Keratinocyte (primary cell): ENCODE results near the gene RAB4B. TPM values are rescaled to one million over a fixed set of nuclear protein-coding genes. Genes with fewer than 3 reads are reported as not detected.

Experiments
- DNase-seq: peaks from one replicate; pipeline ENCODE4 v3.0.0-alpha.2; 2011; ENCODE audit warnings: low read depth, missing footprints, low spot score
- FAIRE-seq: peaks from 2 replicates; lab custom pipeline; 2011; peaks lifted over from hg19 to GRCh38; lab: Jason Lieb, UNC
- H2AFZ ChIP-seq: 2 replicates; pipeline ENCODE4 v1.6.0; 2012; ENCODE audit warnings: low read length, control low read depth, inconsistent platforms; ENCODE audit not compliant: control insufficient read depth
- H3K27ac ChIP-seq: 2 replicates; pipeline ENCODE4 v1.5.1; 2011; ENCODE audit warnings: low read length; ENCODE audit not compliant: control insufficient read depth, insufficient read depth
- H3K27me3 ChIP-seq: 3 replicates; pipeline ENCODE4 v1.6.0; 2011; ENCODE audit warnings: low read length; ENCODE audit not compliant: control insufficient read depth, insufficient read depth; ENCODE audit errors: extremely low read depth
- H3K36me3 ChIP-seq, 2 experiments: 2 replicates in 1 of 2; 3 replicates in 1 of 2; pipeline ENCODE4 v1.5.1; 2011; ENCODE audit warnings: low read length in 2 of 2, mild to moderate bottlenecking in 1 of 2; ENCODE audit not compliant: control insufficient read depth in 2 of 2, insufficient read depth in 2 of 2; ENCODE audit errors: extremely low read depth in 1 of 2
- H3K4me1 ChIP-seq: 3 replicates; pipeline ENCODE4 v1.5.1; 2011; ENCODE audit warnings: low read length; ENCODE audit not compliant: control insufficient read depth, insufficient read depth; ENCODE audit errors: extremely low read depth
- H3K4me2 ChIP-seq: 3 replicates; pipeline ENCODE4 v1.6.0; 2011; ENCODE audit warnings: low read depth, low read length; ENCODE audit not compliant: control insufficient read depth, insufficient read depth; ENCODE audit errors: extremely low read depth
- H3K4me3 ChIP-seq, 3 experiments: fragments of 200-600 bp in 1 of 3; sonication (generic) in 1 of 3; 2 replicates in 2 of 3; 3 replicates in 1 of 3; pipeline ENCODE4 v1.5.1; 2011 to 2016; ENCODE audit warnings: low read length in 3 of 3, mild to moderate bottlenecking in 3 of 3, control low read depth in 2 of 3, inconsistent platforms in 1 of 3, low read depth in 1 of 3, mixed read lengths in 1 of 3, mixed run types in 1 of 3, moderate library complexity in 1 of 3; ENCODE audit not compliant: control insufficient read depth in 2 of 3, insufficient read depth in 2 of 3; ENCODE audit errors: extremely low read depth in 1 of 3
- H3K79me2 ChIP-seq: 2 replicates; pipeline ENCODE4 v1.6.0; 2012; ENCODE audit warnings: low read length; ENCODE audit not compliant: control insufficient read depth, insufficient read depth
- H3K9ac ChIP-seq: 3 replicates; pipeline ENCODE4 v1.6.0; 2011; ENCODE audit warnings: low read length; ENCODE audit not compliant: control insufficient read depth, insufficient read depth; ENCODE audit errors: extremely low read depth
- H3K9me1 ChIP-seq: 3 replicates; pipeline ENCODE4 v1.6.0; 2011; ENCODE audit warnings: low read length; ENCODE audit not compliant: control insufficient read depth, insufficient read depth; ENCODE audit errors: extremely low read depth
- H3K9me3 ChIP-seq: 2 replicates; pipeline ENCODE4 v1.5.1; 2012; ENCODE audit warnings: low read depth, low read length; ENCODE audit not compliant: control insufficient read depth
- H4K20me1 ChIP-seq: 3 replicates; pipeline ENCODE4 v1.6.0; 2011; ENCODE audit warnings: low read length; ENCODE audit not compliant: control insufficient read depth, insufficient read depth; ENCODE audit errors: extremely low read depth
- EZH2 ChIP-seq: IDR thresholded peaks from one replicate; pipeline ENCODE4 v1.6.1; 2012; ENCODE audit warnings: inconsistent platforms, mild to moderate bottlenecking, low read length, moderate library complexity
- dilution Hi-C: fragments of 300-500 bp; cut with MboI; formaldehyde crosslinking; loops from one replicate; pipeline ENCODE4 v1.7.0; 2020; ENCODE audit warnings: low sequenced_read_pairs; ENCODE audit not compliant: extremely low pct_ligation_motif_present
- polyA plus RNA-seq, 5 experiments: library from polyadenylated mRNA; depleted of rRNA in 3 of 5; stranded (reverse) in 3 of 5; stranded (forward) in 1 of 5; unstranded in 1 of 5; fragments of >200 nt; gene quantifications; 1 replicate in 1 of 5; 2 replicates in 3 of 5; 3 replicates in 1 of 5; pipeline versions ENCODE4 v1.2.1 to v1.2.3, GENCODE V29; 2011 to 2012; ENCODE audit warnings: missing spikeins in 2 of 5, low read depth in 1 of 5, low replicate concordance in 1 of 5
- TF ChIP-seq, protein P1 (sequence below), 3 experiments: IDR thresholded peaks in 1 of 3; conservative IDR thresholded peaks in 1 of 3; optimal IDR thresholded peaks in 1 of 3; 2 replicates in 2 of 3; 3 replicates in 1 of 3; pipeline versions ENCODE3 to v1.5.1; 2011; ENCODE audit warnings: low read length in 3 of 3, mild to moderate bottlenecking in 3 of 3, moderate library complexity in 2 of 3, control low read depth in 1 of 3, inconsistent platforms in 1 of 3; ENCODE audit not compliant: insufficient read depth in 2 of 3; ENCODE audit errors: extremely low read depth in 1 of 3

The RAB4B gene
- polyA plus RNA-seq, 1 donor (not counting 4 experiments of a cell fraction or from before 2014, with no cell fraction given): 15.0 TPM

DNA sequence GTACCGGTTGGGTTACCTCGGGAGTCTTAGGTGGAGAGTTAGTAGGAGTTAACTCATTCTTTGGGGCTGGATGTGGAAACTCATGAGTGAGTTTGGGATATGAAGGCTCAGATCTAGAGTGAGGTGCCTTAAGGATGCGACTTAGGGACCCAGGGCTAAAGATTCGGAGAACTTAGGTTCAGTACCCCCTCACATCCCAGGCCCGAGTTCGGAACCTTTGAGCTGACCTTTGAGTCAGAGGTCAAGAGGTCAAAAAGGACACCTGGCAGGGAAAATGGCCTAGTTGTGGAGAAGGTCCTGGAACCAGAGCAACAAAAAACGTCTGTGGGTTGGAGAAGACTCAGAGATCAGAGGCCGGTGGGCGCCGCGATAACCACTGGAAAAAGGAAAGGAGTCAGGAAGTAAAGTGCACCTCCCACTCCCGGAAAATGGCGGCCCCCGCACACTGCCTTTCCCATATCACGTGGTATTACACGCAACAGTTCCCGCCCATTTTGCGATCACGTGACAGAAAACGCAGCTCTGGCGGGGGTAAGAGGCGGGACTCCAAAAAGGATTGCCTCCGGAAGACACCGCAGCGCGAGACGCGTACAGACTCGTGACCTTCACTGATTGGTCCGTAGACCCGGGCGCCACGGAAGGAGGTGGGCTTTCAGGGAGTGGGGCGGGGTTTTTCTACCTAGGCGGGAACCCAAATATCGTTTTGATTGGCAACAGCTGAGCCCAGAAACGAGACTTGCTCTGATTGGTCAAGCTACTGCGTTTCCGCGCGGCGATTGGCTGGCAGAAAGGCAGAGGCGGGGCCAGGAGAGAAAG, 27.8 kb upstream of the RAB4B start, which contains the start of gene ACTMAP:
Gene ACTMAP, minus strand, starts transcription at position 420 of the 816 bp plus-strand sequence. CDS start 674 bp downstream, outside the sequence.
- no peaks in the 10 kb centered on the region for H3K9me1 ChIP-seq
- peaks cover 24% of the 10 kb centered on the region for H3K4me1 ChIP-seq
- H3K27me3 ChIP-seq: no peaks in the 10 kb centered on the region
- DNase-seq: peak; percentile 100
- TF ChIP-seq, protein P1, sequence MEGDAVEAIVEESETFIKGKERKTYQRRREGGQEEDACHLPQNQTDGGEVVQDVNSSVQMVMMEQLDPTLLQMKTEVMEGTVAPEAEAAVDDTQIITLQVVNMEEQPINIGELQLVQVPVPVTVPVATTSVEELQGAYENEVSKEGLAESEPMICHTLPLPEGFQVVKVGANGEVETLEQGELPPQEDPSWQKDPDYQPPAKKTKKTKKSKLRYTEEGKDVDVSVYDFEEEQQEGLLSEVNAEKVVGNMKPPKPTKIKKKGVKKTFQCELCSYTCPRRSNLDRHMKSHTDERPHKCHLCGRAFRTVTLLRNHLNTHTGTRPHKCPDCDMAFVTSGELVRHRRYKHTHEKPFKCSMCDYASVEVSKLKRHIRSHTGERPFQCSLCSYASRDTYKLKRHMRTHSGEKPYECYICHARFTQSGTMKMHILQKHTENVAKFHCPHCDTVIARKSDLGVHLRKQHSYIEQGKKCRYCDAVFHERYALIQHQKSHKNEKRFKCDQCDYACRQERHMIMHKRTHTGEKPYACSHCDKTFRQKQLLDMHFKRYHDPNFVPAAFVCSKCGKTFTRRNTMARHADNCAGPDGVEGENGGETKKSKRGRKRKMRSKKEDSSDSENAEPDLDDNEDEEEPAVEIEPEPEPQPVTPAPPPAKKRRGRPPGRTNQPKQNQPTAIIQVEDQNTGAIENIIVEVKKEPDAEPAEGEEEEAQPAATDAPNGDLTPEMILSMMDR (optimal IDR thresholded peaks at IDR 0.05 in 1 of 3, IDR thresholded peaks at IDR 0.05 in 1 of 3, conservative IDR thresholded peaks at IDR 0.05 in 1 of 3; ENCODE audit: extremely low read depth in 1 of 3, insufficient read depth in 2 of 3, low read length in 3 of 3): no peak
- TF ChIP-seq EZH2: no peak
- peak within 1 kb of the TSS; percentile 54 to 100 (median 99) for H3K4me3 ChIP-seq
- H3K27ac ChIP-seq: peak within 1 kb of the TSS; percentile 99
- H3K79me2 ChIP-seq: peaks cover 39% of the 10 kb centered on the region
- H3K4me2 ChIP-seq: peak within 1 kb of the TSS; percentile 98
- dilution Hi-C loops: no loop called here
- H3K9ac ChIP-seq: peak within 1 kb of the TSS; percentile 100
- H3K36me3 ChIP-seq: peaks cover 2 to 15% of the 10 kb centered on the region in 2 experiments
- H4K20me1 ChIP-seq: no peaks in the 10 kb centered on the region
- H3K9me3 ChIP-seq: no peaks in the 10 kb centered on the region
- peak within 1 kb of the TSS; percentile 97 for H2AFZ ChIP-seq
- FAIRE-seq: peak; percentile 43

DNA sequence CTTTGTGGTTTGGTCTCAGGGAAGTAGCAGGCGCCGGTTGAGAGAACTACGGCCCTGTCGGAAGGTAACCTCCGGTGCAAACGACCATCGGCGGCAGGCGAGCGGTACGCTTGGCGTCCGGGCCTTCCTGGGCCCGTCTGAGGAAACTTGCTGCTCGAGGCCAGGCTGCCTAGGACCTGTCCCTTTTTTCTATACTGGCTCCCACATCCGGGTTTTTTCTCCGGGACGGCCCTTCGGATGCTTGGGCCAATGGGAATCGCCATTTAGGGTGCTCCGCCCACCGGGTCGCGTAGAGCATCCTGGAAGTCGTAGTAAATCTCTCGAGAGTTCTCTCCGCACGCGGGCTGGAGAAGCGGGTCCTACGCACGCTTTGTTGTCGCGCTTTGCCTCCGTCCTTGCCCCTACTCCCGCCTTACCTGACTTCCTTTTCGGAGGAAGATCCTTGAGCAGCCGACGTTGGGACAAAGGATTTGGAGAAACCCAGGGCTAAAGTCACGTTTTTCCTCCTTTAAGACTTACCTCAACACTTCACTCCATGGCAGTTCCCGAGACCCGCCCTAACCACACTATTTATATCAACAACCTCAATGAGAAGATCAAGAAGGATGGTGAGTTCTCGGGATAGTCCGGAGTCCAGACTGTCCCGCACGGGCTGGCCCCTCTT, 27.0 kb upstream of the RAB4B start, which contains the start of gene SNRPA:
Gene SNRPA, plus strand, starts transcription at position 330 of the 664 bp plus-strand sequence. Its CDS starts 206 bp downstream, at position 536.
- H3K79me2 ChIP-seq: peaks cover 47% of the 10 kb centered on the region
- dilution Hi-C loops: no loop called here
- H3K27ac ChIP-seq: peak within 1 kb of the TSS; percentile 99
- peaks cover 5% of the 10 kb centered on the region for H4K20me1 ChIP-seq
- peak within 1 kb of the TSS; percentile 54 to 100 (median 99) for H3K4me3 ChIP-seq
- no peak for TF ChIP-seq EZH2
- TF ChIP-seq, protein P1 (optimal IDR thresholded peaks at IDR 0.05 in 1 of 3, IDR thresholded peaks at IDR 0.05 in 1 of 3, conservative IDR thresholded peaks at IDR 0.05 in 1 of 3; ENCODE audit: extremely low read depth in 1 of 3, insufficient read depth in 2 of 3, low read length in 3 of 3): no peak
- H3K27me3 ChIP-seq: no peaks in the 10 kb centered on the region
- H2AFZ ChIP-seq: peak within 1 kb of the TSS; percentile 97
- peaks cover 31% of the 10 kb centered on the region for H3K4me1 ChIP-seq
- peaks cover 2 to 23% of the 10 kb centered on the region in 2 experiments for H3K36me3 ChIP-seq
- H3K9ac ChIP-seq: peak within 1 kb of the TSS; percentile 100
- DNase-seq (peak; percentile 81), FAIRE-seq (peak; percentile 62)
- no peaks in the 10 kb centered on the region for H3K9me3 ChIP-seq
- peaks cover 5% of the 10 kb centered on the region for H3K9me1 ChIP-seq
- H3K4me2 ChIP-seq: peak within 1 kb of the TSS; percentile 98
